SU-DHL-6 (cell line): Measurements from ENCODE around the gene MPHOSPH10.
A peak's percentile ranks its signal among the peaks of the same experiment; 100 is the strongest.

Experiments used
- EZH2phosphoT487 ChIP-seq: fragments of 200-600 bp; sonication (generic), shearing (Covaris generic); conservative IDR thresholded peaks from 2 replicates; pipeline ENCODE4 v1.6.1; 2018; ENCODE audit warnings: mild to moderate bottlenecking, antibody characterized with exemption, low read length, moderate library complexity, mixed read lengths
- TF ChIP-seq, protein P1 (sequence below): fragments of 200-600 bp; sonication (generic); IDR thresholded peaks from one replicate; pipeline ENCODE4 v1.5.1; 2017; ENCODE audit warnings: antibody characterized with exemption, mild to moderate bottlenecking, low read length, moderate library complexity; ENCODE audit not compliant: insufficient read depth, poor library complexity, severe bottlenecking

- TF ChIP-seq, protein P1, sequence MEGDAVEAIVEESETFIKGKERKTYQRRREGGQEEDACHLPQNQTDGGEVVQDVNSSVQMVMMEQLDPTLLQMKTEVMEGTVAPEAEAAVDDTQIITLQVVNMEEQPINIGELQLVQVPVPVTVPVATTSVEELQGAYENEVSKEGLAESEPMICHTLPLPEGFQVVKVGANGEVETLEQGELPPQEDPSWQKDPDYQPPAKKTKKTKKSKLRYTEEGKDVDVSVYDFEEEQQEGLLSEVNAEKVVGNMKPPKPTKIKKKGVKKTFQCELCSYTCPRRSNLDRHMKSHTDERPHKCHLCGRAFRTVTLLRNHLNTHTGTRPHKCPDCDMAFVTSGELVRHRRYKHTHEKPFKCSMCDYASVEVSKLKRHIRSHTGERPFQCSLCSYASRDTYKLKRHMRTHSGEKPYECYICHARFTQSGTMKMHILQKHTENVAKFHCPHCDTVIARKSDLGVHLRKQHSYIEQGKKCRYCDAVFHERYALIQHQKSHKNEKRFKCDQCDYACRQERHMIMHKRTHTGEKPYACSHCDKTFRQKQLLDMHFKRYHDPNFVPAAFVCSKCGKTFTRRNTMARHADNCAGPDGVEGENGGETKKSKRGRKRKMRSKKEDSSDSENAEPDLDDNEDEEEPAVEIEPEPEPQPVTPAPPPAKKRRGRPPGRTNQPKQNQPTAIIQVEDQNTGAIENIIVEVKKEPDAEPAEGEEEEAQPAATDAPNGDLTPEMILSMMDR, result peak; percentile 35
- TF ChIP-seq EZH2phosphoT487, result no peak
These were observed 30.1 kb upstream of the MPHOSPH10 start for GRCh38 chr2:71100195-71100964.
